Lung (tissue), 12 donors: ENCODE measurements around the gene B3GALT6. TPM values are rescaled to one million over a fixed set of nuclear protein-coding genes. Genes with fewer than 3 reads are reported as not detected.

Experiments
- ATAC-seq: fragments of 200-7000 bp; cut with Tn5 transposase; one replicate; pipeline ENCODE4 v1.9.1; 2020; ENCODE audit warnings: moderate number of reproducible peaks; ENCODE audit not compliant: insufficient read depth, low FRiP score
- DNase-seq, 3 donors: peaks; one replicate each; pipeline ENCODE4 v3.0.0-alpha.2; 2013 to 2017
- H3K27ac ChIP-seq, 2 donors: one replicate each; pipeline ENCODE4 v1.5.1; 2013; ENCODE audit warnings: mild to moderate bottlenecking in 2 of 2, moderate library complexity in 2 of 2, control low read depth in 1 of 2, inconsistent platforms in 1 of 2, low read depth in 1 of 2, low read length in 1 of 2
- H3K27me3 ChIP-seq, 3 donors: one replicate each; pipeline ENCODE4 v1.5.1; 2013; ENCODE audit warnings: low read length in 2 of 3; ENCODE audit not compliant: control insufficient read depth in 3 of 3, insufficient read depth in 3 of 3
- H3K36me3 ChIP-seq, 4 donors: one replicate each; pipeline ENCODE4 v1.5.1; 2013; ENCODE audit warnings: low read length in 4 of 4, mild to moderate bottlenecking in 1 of 4, moderate library complexity in 1 of 4; ENCODE audit not compliant: control insufficient read depth in 4 of 4, insufficient read depth in 4 of 4
- H3K4me1 ChIP-seq, 5 donors: one replicate each; pipeline ENCODE4 v1.5.1; 2013; ENCODE audit warnings: low read length in 5 of 5, mild to moderate bottlenecking in 2 of 5, moderate library complexity in 1 of 5; ENCODE audit not compliant: control insufficient read depth in 5 of 5, insufficient read depth in 5 of 5
- H3K4me3 ChIP-seq: one replicate; pipeline ENCODE4 v1.5.1; 2013; ENCODE audit warnings: mild to moderate bottlenecking, control low read depth, moderate library complexity
- H3K9ac ChIP-seq, 2 donors: one replicate each; pipeline ENCODE4 v1.5.1; 2013; ENCODE audit warnings: low read length in 2 of 2, control low read depth in 1 of 2; ENCODE audit not compliant: insufficient read depth in 1 of 2
- H3K9me3 ChIP-seq, 4 donors: one replicate each; pipeline ENCODE4 v1.5.1; 2013; ENCODE audit warnings: low read length in 3 of 4, mild to moderate bottlenecking in 1 of 4, moderate library complexity in 1 of 4; ENCODE audit not compliant: control insufficient read depth in 4 of 4, insufficient read depth in 3 of 4
- CTCF ChIP-seq: IDR thresholded peaks from 2 replicates; pipeline ENCODE4 v1.5.1; 2012; ENCODE audit warnings: mild to moderate bottlenecking; ENCODE audit errors: control extremely low read depth, extremely low read depth
- WGBS, 2 donors: extraction: QIAGEN DNeasy Blood & Tissue Kit; methylation state at CpG; one replicate each; pipeline ENCODE4 v1.1.7; 2013; 5-methylcytosine and 5-hydroxymethylcytosine counted together
- polyA plus RNA-seq, 2 donors: library from polyadenylated mRNA; stranded (reverse); fragments of 200-250 nt; gene quantifications; one replicate each; pipeline ENCODE4 v1.2.1, GENCODE V29; 2013
- total RNA-seq, 2 donors: library from RNA; depleted of rRNA in 1 of 2; stranded (reverse); fragments of >200 nt in 1 of 2; gene quantifications; one replicate each; pipeline ENCODE4 v1.2.1, GENCODE V29; 2014 to 2021
- donor health status: control.
- donor health status: control.
- donor health status: Bipolar disorder and iron deficiency.
- donor health status: healthy.
- donor health status: DM: yes; HTN: yes; CAD: no.

Gene B3GALT6
- total and polyA plus RNA-seq, 4 donors: 7.0 to 28.3 (median 15.8) TPM

GRCh38 chr1:1272341-1273208, 40.5 kb downstream of the B3GALT6 start:
- peak; percentile 20 for ATAC-seq
- H3K4me1 ChIP-seq: peaks cover 11 to 31% (median 17%) of the 10 kb centered on the region in 5 donors
- H3K9ac ChIP-seq: peak overlapping the region; percentile 3 to 71
- DNase-seq: no peak
- H3K27ac ChIP-seq: peak overlapping the region; percentile 85 to 91
- TF ChIP-seq CTCF: no peak
- peak overlapping the region; percentile 93 for H3K4me3 ChIP-seq
- peaks cover 0 to 6% (median 2%) of the 10 kb centered on the region in 4 donors for H3K36me3 ChIP-seq
- 28 to 43% methylated on average over 39 to 43 of the region's 43 CpGs for WGBS, 2 donors
- H3K9me3 ChIP-seq: no peaks in the 10 kb centered on the region
- no peaks in the 10 kb centered on the region for H3K27me3 ChIP-seq

- Histone ChIP-seq H3K36me3 (peaks cover 0 to 5% (median 2%) of the 10 kb centered on the region in 4 donors), H3K4me3 (peak overlapping the region; percentile 93)
These were observed 41.1 kb downstream of the B3GALT6 start for GRCh38 chr1:1273209-1273511.

GRCh38 chr1:1273512-1274298, 41.7 kb downstream of the B3GALT6 start, which contains the start of gene UBE2J2:
UBE2J2 (minus strand) TSS chr1:1273854; CDS start chr1:1267992, 5,862 bp downstream.
- H3K4me1 ChIP-seq: peaks cover 11 to 31% (median 17%) of the 10 kb centered on the region in 5 donors
- no peak for TF ChIP-seq CTCF
- peaks cover 0 to 5% (median under 1%) of the 10 kb centered on the region in 4 donors for H3K36me3 ChIP-seq
- 0% methylated on average over 47 to 105 of the region's 105 CpGs for WGBS, 2 donors
- peak within 1 kb of the TSS; percentile 93 for H3K4me3 ChIP-seq
- H3K27me3 ChIP-seq: no peaks in the 10 kb centered on the region
- H3K9ac ChIP-seq: peak within 1 kb of the TSS; percentile 3 to 71
- no peaks in the 10 kb centered on the region for H3K9me3 ChIP-seq
- peak; percentile 92 to 96 (median 96) for DNase-seq
- peak; percentile 99 for ATAC-seq
- peak within 1 kb of the TSS; percentile 85 to 91 for H3K27ac ChIP-seq

More at GRCh38 chr1:1273209-1273511, 41.1 kb downstream of the B3GALT6 start:
- TF ChIP-seq CTCF: no peak
- Histone ChIP-seq H3K9me3 (no peaks in the 10 kb centered on the region), H3K4me1 (peaks cover 11 to 31% (median 17%) of the 10 kb centered on the region in 5 donors), H3K27ac (peak overlapping the region; percentile 85 to 91), H3K9ac (peak overlapping the region; percentile 3 to 71), H3K27me3 (no peaks in the 10 kb centered on the region)
- DNase-seq (no peak), ATAC-seq (no peak)
- WGBS, 2 donors: 0% methylated on average over 31 of the region's 31 CpGs
